GM20431 (cell line): ENCODE measurements around the gene OR1D5.
"Not testable (repeated sequence)": the region's sequence is repeated elsewhere in the genome, so short reads cannot be mapped to it uniquely, and the experiment has no call there.

ENCODE experiments used
- in situ Hi-C: fragments of 300-500 bp; cut with MseI, MboI; formaldehyde crosslinking; loops from one replicate; pipeline ENCODE4 v1.15.0; 2020; ENCODE audit warnings: low sequenced_read_pairs; ENCODE audit not compliant: unreplicated experiment

The OR1D5 gene

GRCh38 chr17:3033248-3033640 lies 30.2 kb downstream of the OR1D5 start:
- in situ Hi-C loops = no loop called here

GRCh38 chr17:3032258-3033247 lies 30.9 kb downstream of the OR1D5 start:
- in situ Hi-C loops = no loop called here

GRCh38 chr17:3030852-3031470 lies 32.4 kb downstream of the OR1D5 start:
- in situ Hi-C loops = not testable (repeated sequence)

GRCh38 chr17:3030096-3030495 lies 33.3 kb downstream of the OR1D5 start:
- in situ Hi-C loops = no loop called here

- in situ Hi-C loops = no loop called here
Observed at GRCh38 chr17:3029213-3029913, 34.0 kb downstream of the OR1D5 start.

- in situ Hi-C loops = no loop called here
Observed at GRCh38 chr17:3027786-3028532, 35.4 kb downstream of the OR1D5 start.

- in situ Hi-C loops = no loop called here
Observed at GRCh38 chr17:3026856-3027751, 36.3 kb downstream of the OR1D5 start.

GRCh38 chr17:3026125-3026855 lies 37.1 kb downstream of the OR1D5 start:
- in situ Hi-C loops = no loop called here

- in situ Hi-C loops = no loop called here
Observed at GRCh38 chr17:3025421-3026124, 37.8 kb downstream of the OR1D5 start.

GRCh38 chr17:3024346-3024745 lies 39.1 kb downstream of the OR1D5 start:
- in situ Hi-C loops = loop anchor here (25.0 kb wide), 1 partner anchor 162 kb away; no protein-coding TSS in a partner anchor

GRCh38 chr17:3022197-3022596 lies 41.2 kb downstream of the OR1D5 start:
- in situ Hi-C loops = loop anchor here (25.0 kb wide), 1 partner anchor 160 kb away; no protein-coding TSS in a partner anchor

- in situ Hi-C loops = loop anchor here (25.0 kb wide), 1 partner anchor 158 kb away; no protein-coding TSS in a partner anchor
Observed at GRCh38 chr17:3020381-3020780, 43.0 kb downstream of the OR1D5 start.

GRCh38 chr17:3019761-3020160 lies 43.6 kb downstream of the OR1D5 start:
- in situ Hi-C loops = loop anchor here (25.0 kb wide), 1 partner anchor 157 kb away; no protein-coding TSS in a partner anchor

GRCh38 chr17:3017936-3018335 lies 45.5 kb downstream of the OR1D5 start:
- in situ Hi-C loops = loop anchor here (25.0 kb wide), 1 partner anchor 156 kb away; no protein-coding TSS in a partner anchor

- in situ Hi-C loops = loop anchor here (25.0 kb wide), 1 partner anchor 154 kb away; no protein-coding TSS in a partner anchor
Observed at GRCh38 chr17:3015890-3016289, 47.5 kb downstream of the OR1D5 start.

- in situ Hi-C loops = loop anchor here (25.0 kb wide), 1 partner anchor 151 kb away; no protein-coding TSS in a partner anchor
Observed at GRCh38 chr17:3012926-3013581, 50.4 kb downstream of the OR1D5 start.
